ENCODE results near the gene FTSJ3.
"Not testable (repeated sequence)": the region's sequence is repeated elsewhere in the genome, so short reads cannot be mapped to it uniquely, and the experiment has no call there.

Gene FTSJ3

GRCh38 chr17:63827002-63827800, at the start of gene FTSJ3, which contains the start of gene PSMC5:
FTSJ3 (minus strand) TSS chr17:63827663; CDS start chr17:63826902, 761 bp downstream.
PSMC5 (plus strand) TSS chr17:63827431; CDS start chr17:63827491, 60 bp downstream.
- DNase-seq (ENCODE audit: low read depth in 3 of 3), result peak; percentile 87 to 94 (median 93)

- DNase-seq (ENCODE audit: low read depth in 3 of 3), result not testable (repeated sequence)
Observed at GRCh38 chr17:63874693-63875092, 47.2 kb upstream of the FTSJ3 start.

- DNase-seq (ENCODE audit: low read depth in 3 of 3), result not testable (repeated sequence)
Observed at GRCh38 chr17:63874061-63874626, 46.7 kb upstream of the FTSJ3 start.

- not testable (repeated sequence) for DNase-seq (ENCODE audit: low read depth in 3 of 3)
Observed at GRCh38 chr17:63873577-63873976, 46.1 kb upstream of the FTSJ3 start, which contains the start of gene CSH2. CSH2 (minus strand) TSS chr17:63873677; CDS start chr17:63873614, 63 bp downstream.

- DNase-seq (ENCODE audit: low read depth in 3 of 3), result not testable (repeated sequence)
Observed at GRCh38 chr17:63871646-63872365, 44.3 kb upstream of the FTSJ3 start.

- DNase-seq (ENCODE audit: low read depth in 3 of 3), result not testable (repeated sequence)
Observed at GRCh38 chr17:63870292-63870665, 42.8 kb upstream of the FTSJ3 start.

GRCh38 chr17:63869491-63870291, 42.2 kb upstream of the FTSJ3 start:
- not testable (repeated sequence) for DNase-seq (ENCODE audit: low read depth in 3 of 3)

- DNase-seq (ENCODE audit: low read depth in 3 of 3), result not testable (repeated sequence)
Observed at GRCh38 chr17:63866625-63867024, 39.2 kb upstream of the FTSJ3 start.

- no peak for DNase-seq (ENCODE audit: low read depth in 3 of 3)
Observed at GRCh38 chr17:63859257-63859656, 31.8 kb upstream of the FTSJ3 start.

GRCh38 chr17:63856425-63856824, 29.0 kb upstream of the FTSJ3 start:
- DNase-seq (ENCODE audit: low read depth in 3 of 3), result not testable (repeated sequence)

- DNase-seq (ENCODE audit: low read depth in 3 of 3), result no peak
Observed at GRCh38 chr17:63855185-63855584, 27.7 kb upstream of the FTSJ3 start.

- no peak for DNase-seq (ENCODE audit: low read depth in 3 of 3)
Observed at GRCh38 chr17:63854709-63855108, 27.2 kb upstream of the FTSJ3 start.

- DNase-seq (ENCODE audit: low read depth in 3 of 3), result no peak
Observed at GRCh38 chr17:63853260-63853659, 25.8 kb upstream of the FTSJ3 start.

GRCh38 chr17:63850401-63850800, 22.9 kb upstream of the FTSJ3 start:
- DNase-seq (ENCODE audit: low read depth in 3 of 3), result no peak

- peak; percentile 93 to 96 (median 95) for DNase-seq (ENCODE audit: low read depth in 3 of 3)
Observed at GRCh38 chr17:63848834-63849689, 21.6 kb upstream of the FTSJ3 start.

GRCh38 chr17:63847525-63848249, 20.2 kb upstream of the FTSJ3 start:
- DNase-seq (ENCODE audit: low read depth in 3 of 3), result no peak

GRCh38 chr17:63845509-63845908, 18.0 kb upstream of the FTSJ3 start:
- no peak for DNase-seq (ENCODE audit: low read depth in 3 of 3)

GRCh38 chr17:63843910-63844677, 16.6 kb upstream of the FTSJ3 start:
- no peak for DNase-seq (ENCODE audit: low read depth in 3 of 3)

GRCh38 chr17:63843387-63843888, 16.0 kb upstream of the FTSJ3 start:
- not testable (repeated sequence) for DNase-seq (ENCODE audit: low read depth in 3 of 3)
